WTC11 (cell line): ENCODE measurements around the gene HTR3B. TPM values are rescaled to one million over a fixed set of nuclear protein-coding genes. Genes with fewer than 3 reads are reported as not detected.
"Not testable (repeated sequence)": the region's sequence is repeated elsewhere in the genome, so short reads cannot be mapped to it uniquely, and the experiment has no call there.

ENCODE experiments used
- ATAC-seq: fragments of 200-7000 bp; cut with Tn5 transposase; 2 replicates; pipeline ENCODE4 v1.10.0; 2021; ENCODE audit warnings: mild to moderate bottlenecking, moderate library complexity
- CTCF ChIA-PET: fragments of 300-600 bp; sonication (Branson Sonifier 250); formaldehyde crosslinking; loops from one replicate; lab custom pipeline; 2021; ENCODE audit warnings: antibody characterized with exemption; lab: Charles Lee
- POLR2A ChIA-PET: fragments of 350-600 bp; sonication (Branson Sonifier 250); formaldehyde crosslinking; loops from one replicate; lab custom pipeline; 2021; ENCODE audit warnings: antibody characterized with exemption; lab: Charles Lee
- DNase-seq: peaks from one replicate; pipeline ENCODE4 v3.0.0; 2021; ENCODE audit warnings: low spot score
- H3K27ac Mint-ChIP-seq: 2 replicates; pipeline ENCODE4 v1.8.0; 2021; ENCODE audit warnings: mixed read lengths
- H3K27me3 Mint-ChIP-seq: 2 replicates; pipeline ENCODE4 v1.8.0; 2021; ENCODE audit warnings: low read depth, mild to moderate bottlenecking, moderate library complexity, mixed read lengths
- H3K36me3 Mint-ChIP-seq: 2 replicates; pipeline ENCODE4 v1.8.0; 2021; ENCODE audit warnings: mixed read lengths
- H3K4me1 Mint-ChIP-seq: 2 replicates; pipeline ENCODE4 v1.8.0; 2022; ENCODE audit warnings: mixed read lengths
- H3K4me3 Mint-ChIP-seq: 2 replicates; pipeline ENCODE4 v1.8.0; 2021; ENCODE audit warnings: mild to moderate bottlenecking, moderate library complexity, mixed read lengths
- H3K9me3 Mint-ChIP-seq: 2 replicates; pipeline ENCODE4 v1.8.0; 2021; ENCODE audit warnings: mixed read lengths
- CBFB ChIP-seq: sonication (generic); formaldehyde crosslinking; IDR thresholded peaks from 2 replicates; pipeline ENCODE4 v1.8.1; 2022; ENCODE audit warnings: mild to moderate bottlenecking, low read depth, missing genetic modification reagents
- ELF4 ChIP-seq: sonication (generic); formaldehyde crosslinking; IDR thresholded peaks from 2 replicates; pipeline ENCODE4 v1.8.1; 2022; ENCODE audit warnings: low read depth, mild to moderate bottlenecking, moderate library complexity, missing genetic modification reagents
- IRF2 ChIP-seq: sonication (generic); formaldehyde crosslinking; IDR thresholded peaks from 2 replicates; pipeline ENCODE4 v1.8.0; 2022; ENCODE audit warnings: low read depth, missing genetic modification reagents, borderline replicate concordance
- NFATC4 ChIP-seq: fragments of 250-450 bp; sonication (Bioruptor Pico); IDR thresholded peaks from 2 replicates; pipeline ENCODE4 v1.9.0; 2021; ENCODE audit warnings: mild to moderate bottlenecking
- NR1H2 ChIP-seq: sonication (generic); formaldehyde crosslinking; IDR thresholded peaks from 2 replicates; pipeline ENCODE4 v1.9.0; 2021; ENCODE audit warnings: mild to moderate bottlenecking, moderate library complexity, missing genetic modification reagents
- NR3C1 ChIP-seq: sonication (generic); formaldehyde crosslinking; conservative IDR thresholded peaks from 2 replicates; pipeline ENCODE4 v1.8.1; 2023; ENCODE audit warnings: low read depth, mild to moderate bottlenecking, missing genetic modification reagents
- RELA ChIP-seq: sonication (generic); formaldehyde crosslinking; IDR thresholded peaks from 2 replicates; pipeline ENCODE4 v1.8.1; 2022; ENCODE audit warnings: missing genetic modification reagents, mild to moderate bottlenecking, borderline replicate concordance
- RORB ChIP-seq: fragments of 250-450 bp; sonication (Bioruptor Pico); IDR thresholded peaks from 2 replicates; pipeline ENCODE4 v1.9.0; 2021; ENCODE audit warnings: mild to moderate bottlenecking
- SOX15 ChIP-seq: fragments of 250-450 bp; sonication (Bioruptor Pico); IDR thresholded peaks from 2 replicates; pipeline ENCODE4 v1.9.0; 2021; ENCODE audit warnings: mild to moderate bottlenecking
- TEAD1 ChIP-seq: sonication (generic); formaldehyde crosslinking; IDR thresholded peaks from 2 replicates; pipeline ENCODE4 v1.8.0; 2022; ENCODE audit warnings: mild to moderate bottlenecking, missing genetic modification reagents
- ZNF121 ChIP-seq: sonication (generic); formaldehyde crosslinking; IDR thresholded peaks from 2 replicates; pipeline ENCODE4 v1.8.0; 2023; ENCODE audit warnings: missing genetic modification reagents
- ZNF396 ChIP-seq: fragments of 250-450 bp; sonication (Bioruptor Pico); IDR thresholded peaks from 2 replicates; pipeline ENCODE4 v1.8.0; 2021; ENCODE audit warnings: mild to moderate bottlenecking, moderate library complexity, borderline replicate concordance
- total RNA-seq: library from RNA; stranded (reverse); gene quantifications from 3 replicates; pipeline ENCODE4 v1.2.3, GENCODE V29; 2021
- TF ChIP-seq, protein P1 (sequence below): sonication (generic); formaldehyde crosslinking; IDR thresholded peaks from 2 replicates; pipeline ENCODE4 v1.8.1; 2022; ENCODE audit warnings: mild to moderate bottlenecking, missing genetic modification reagents, moderate library complexity, borderline replicate concordance
- TF ChIP-seq, protein P2 (sequence below): sonication (generic); formaldehyde crosslinking; IDR thresholded peaks from 2 replicates; pipeline ENCODE4 v1.8.0; 2022; ENCODE audit warnings: mild to moderate bottlenecking, missing genetic modification reagents
- TF ChIP-seq, protein P3 (sequence below): sonication (generic); formaldehyde crosslinking; IDR thresholded peaks from 2 replicates; pipeline ENCODE4 v1.8.1; 2023; ENCODE audit warnings: mild to moderate bottlenecking, missing genetic modification reagents, moderate library complexity
- TF ChIP-seq, protein P4 (sequence below): fragments of 250-450 bp; sonication (Bioruptor Pico); IDR thresholded peaks from 2 replicates; pipeline ENCODE4 v1.9.0; 2021; ENCODE audit warnings: mild to moderate bottlenecking
- TF ChIP-seq, protein P5 (sequence below): sonication (generic); formaldehyde crosslinking; IDR thresholded peaks from 2 replicates; pipeline ENCODE4 v1.8.0; 2023; ENCODE audit warnings: missing genetic modification reagents, mild to moderate bottlenecking, borderline replicate concordance
- TF ChIP-seq, protein P6 (sequence below): fragments of 250-450 bp; sonication (Bioruptor Pico); conservative IDR thresholded peaks from 2 replicates; pipeline ENCODE4 v1.9.0; 2021; ENCODE audit warnings: mild to moderate bottlenecking

The HTR3B gene
- total RNA-seq, 1 experiment from 2014 or later, result not detected

DNA sequence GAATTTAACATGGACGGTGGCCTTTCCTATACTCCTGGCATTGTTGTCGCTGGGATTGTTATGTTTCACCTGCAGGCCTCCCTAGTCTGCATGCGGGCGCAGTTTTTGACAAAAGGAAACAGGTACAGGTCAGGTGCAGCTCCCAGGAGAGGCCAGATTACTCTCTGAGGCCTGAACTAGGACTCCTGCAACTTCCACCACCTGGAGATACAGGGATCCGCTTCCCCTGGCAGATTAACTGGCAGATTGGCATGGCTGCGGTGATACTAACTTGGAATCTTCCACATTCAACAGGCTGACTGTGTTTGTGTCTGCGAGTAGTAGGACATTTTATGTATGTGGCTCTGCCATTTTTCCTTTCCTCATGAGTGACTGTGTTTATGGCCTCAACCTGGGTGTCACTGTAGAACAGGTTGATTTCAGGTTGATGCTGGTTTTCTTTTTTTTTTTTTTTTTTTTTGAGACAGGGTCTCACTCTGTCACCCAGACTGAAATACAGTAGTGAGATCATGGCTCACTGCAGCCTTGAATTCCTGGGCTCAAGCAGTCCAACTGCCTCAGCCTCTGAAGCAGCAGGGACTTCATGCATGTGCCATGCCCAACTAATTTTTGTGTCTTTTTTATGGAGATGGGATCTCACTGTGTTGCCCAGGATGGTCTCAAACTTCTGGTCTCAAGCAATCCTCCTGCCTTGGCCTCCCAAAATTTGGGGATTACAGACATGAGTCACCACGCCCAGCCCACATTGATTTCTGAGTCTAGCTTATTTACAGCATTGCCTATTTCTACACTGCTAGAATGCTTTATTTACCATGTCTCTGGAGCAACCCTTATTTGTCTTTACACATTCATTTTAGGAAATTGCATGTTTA, 27.6 kb upstream of the HTR3B start:
- H3K27ac Mint-ChIP-seq, result peak overlapping the region; percentile 100
- CTCF ChIA-PET, result no interaction called here

DNA sequence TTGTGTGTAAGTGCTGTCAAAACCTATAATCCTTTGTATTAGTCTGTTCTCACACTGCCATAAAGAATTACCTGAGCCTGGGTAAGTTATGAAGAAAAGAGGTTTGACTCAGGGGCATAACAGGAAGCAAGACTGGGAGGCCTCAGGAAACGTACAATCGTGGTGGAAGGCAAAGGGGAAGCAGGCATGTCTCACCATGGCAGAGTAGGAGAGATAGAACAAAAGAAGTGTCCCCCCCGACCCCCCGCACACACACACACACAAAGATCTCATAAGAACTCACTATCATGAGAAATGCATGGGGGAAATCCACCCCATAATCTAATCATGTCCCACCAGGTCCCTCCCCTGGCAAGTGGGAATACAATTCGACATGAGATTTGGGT, 26.9 kb upstream of the HTR3B start:
- Mint-ChIP-seq H3K27me3 (peaks cover 2% of the 10 kb centered on the region; the same call in 1 of the 2 replicates), H3K9me3 (peaks cover 15% of the 10 kb centered on the region), H3K4me3 (no peak overlapping the region), H3K27ac (peak overlapping the region; percentile 11; the same call in 1 of the 2 replicates), H3K4me1 (peaks cover 29% of the 10 kb centered on the region), H3K36me3 (peaks cover 18% of the 10 kb centered on the region)
- ChIA-PET CTCF (no interaction called here), POLR2A (no interaction called here)
- ATAC-seq, result no peak
- TF ChIP-seq NFATC4 (no peak), RELA (CRISPR knock-in tag) (no peak), ZNF121 (no peak), NR3C1 (no peak), RORB (CRISPR knock-in tag) (no peak), IRF2 (CRISPR knock-in tag) (no peak), TEAD1 (CRISPR knock-in tag) (no peak), ELF4 (no peak), ZNF396 (no peak), CBFB (CRISPR knock-in tag) (no peak), NR1H2 (CRISPR knock-in tag) (no peak), SOX15 (CRISPR knock-in tag) (no peak)
- TF ChIP-seq, protein P1, sequence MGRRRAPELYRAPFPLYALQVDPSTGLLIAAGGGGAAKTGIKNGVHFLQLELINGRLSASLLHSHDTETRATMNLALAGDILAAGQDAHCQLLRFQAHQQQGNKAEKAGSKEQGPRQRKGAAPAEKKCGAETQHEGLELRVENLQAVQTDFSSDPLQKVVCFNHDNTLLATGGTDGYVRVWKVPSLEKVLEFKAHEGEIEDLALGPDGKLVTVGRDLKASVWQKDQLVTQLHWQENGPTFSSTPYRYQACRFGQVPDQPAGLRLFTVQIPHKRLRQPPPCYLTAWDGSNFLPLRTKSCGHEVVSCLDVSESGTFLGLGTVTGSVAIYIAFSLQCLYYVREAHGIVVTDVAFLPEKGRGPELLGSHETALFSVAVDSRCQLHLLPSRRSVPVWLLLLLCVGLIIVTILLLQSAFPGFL (CRISPR knock-in tag), result no peak
- TF ChIP-seq, protein P2, sequence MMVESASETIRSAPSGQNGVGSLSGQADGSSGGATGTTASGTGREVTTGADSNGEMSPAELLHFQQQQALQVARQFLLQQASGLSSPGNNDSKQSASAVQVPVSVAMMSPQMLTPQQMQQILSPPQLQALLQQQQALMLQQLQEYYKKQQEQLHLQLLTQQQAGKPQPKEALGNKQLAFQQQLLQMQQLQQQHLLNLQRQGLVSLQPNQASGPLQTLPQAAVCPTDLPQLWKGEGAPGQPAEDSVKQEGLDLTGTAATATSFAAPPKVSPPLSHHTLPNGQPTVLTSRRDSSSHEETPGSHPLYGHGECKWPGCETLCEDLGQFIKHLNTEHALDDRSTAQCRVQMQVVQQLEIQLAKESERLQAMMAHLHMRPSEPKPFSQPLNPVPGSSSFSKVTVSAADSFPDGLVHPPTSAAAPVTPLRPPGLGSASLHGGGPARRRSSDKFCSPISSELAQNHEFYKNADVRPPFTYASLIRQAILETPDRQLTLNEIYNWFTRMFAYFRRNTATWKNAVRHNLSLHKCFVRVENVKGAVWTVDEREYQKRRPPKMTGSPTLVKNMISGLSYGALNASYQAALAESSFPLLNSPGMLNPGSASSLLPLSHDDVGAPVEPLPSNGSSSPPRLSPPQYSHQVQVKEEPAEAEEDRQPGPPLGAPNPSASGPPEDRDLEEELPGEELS, result no peak
- TF ChIP-seq, protein P3, sequence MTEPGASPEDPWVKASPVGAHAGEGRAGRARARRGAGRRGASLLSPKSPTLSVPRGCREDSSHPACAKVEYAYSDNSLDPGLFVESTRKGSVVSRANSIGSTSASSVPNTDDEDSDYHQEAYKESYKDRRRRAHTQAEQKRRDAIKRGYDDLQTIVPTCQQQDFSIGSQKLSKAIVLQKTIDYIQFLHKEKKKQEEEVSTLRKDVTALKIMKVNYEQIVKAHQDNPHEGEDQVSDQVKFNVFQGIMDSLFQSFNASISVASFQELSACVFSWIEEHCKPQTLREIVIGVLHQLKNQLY, result no peak
- TF ChIP-seq, protein P4, sequence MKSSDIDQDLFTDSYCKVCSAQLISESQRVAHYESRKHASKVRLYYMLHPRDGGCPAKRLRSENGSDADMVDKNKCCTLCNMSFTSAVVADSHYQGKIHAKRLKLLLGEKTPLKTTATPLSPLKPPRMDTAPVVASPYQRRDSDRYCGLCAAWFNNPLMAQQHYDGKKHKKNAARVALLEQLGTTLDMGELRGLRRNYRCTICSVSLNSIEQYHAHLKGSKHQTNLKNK (CRISPR knock-in tag), result no peak
- TF ChIP-seq, protein P5, sequence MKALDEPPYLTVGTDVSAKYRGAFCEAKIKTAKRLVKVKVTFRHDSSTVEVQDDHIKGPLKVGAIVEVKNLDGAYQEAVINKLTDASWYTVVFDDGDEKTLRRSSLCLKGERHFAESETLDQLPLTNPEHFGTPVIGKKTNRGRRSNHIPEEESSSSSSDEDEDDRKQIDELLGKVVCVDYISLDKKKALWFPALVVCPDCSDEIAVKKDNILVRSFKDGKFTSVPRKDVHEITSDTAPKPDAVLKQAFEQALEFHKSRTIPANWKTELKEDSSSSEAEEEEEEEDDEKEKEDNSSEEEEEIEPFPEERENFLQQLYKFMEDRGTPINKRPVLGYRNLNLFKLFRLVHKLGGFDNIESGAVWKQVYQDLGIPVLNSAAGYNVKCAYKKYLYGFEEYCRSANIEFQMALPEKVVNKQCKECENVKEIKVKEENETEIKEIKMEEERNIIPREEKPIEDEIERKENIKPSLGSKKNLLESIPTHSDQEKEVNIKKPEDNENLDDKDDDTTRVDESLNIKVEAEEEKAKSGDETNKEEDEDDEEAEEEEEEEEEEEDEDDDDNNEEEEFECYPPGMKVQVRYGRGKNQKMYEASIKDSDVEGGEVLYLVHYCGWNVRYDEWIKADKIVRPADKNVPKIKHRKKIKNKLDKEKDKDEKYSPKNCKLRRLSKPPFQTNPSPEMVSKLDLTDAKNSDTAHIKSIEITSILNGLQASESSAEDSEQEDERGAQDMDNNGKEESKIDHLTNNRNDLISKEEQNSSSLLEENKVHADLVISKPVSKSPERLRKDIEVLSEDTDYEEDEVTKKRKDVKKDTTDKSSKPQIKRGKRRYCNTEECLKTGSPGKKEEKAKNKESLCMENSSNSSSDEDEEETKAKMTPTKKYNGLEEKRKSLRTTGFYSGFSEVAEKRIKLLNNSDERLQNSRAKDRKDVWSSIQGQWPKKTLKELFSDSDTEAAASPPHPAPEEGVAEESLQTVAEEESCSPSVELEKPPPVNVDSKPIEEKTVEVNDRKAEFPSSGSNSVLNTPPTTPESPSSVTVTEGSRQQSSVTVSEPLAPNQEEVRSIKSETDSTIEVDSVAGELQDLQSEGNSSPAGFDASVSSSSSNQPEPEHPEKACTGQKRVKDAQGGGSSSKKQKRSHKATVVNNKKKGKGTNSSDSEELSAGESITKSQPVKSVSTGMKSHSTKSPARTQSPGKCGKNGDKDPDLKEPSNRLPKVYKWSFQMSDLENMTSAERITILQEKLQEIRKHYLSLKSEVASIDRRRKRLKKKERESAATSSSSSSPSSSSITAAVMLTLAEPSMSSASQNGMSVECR (CRISPR knock-in tag), result no peak
- TF ChIP-seq, protein P6, sequence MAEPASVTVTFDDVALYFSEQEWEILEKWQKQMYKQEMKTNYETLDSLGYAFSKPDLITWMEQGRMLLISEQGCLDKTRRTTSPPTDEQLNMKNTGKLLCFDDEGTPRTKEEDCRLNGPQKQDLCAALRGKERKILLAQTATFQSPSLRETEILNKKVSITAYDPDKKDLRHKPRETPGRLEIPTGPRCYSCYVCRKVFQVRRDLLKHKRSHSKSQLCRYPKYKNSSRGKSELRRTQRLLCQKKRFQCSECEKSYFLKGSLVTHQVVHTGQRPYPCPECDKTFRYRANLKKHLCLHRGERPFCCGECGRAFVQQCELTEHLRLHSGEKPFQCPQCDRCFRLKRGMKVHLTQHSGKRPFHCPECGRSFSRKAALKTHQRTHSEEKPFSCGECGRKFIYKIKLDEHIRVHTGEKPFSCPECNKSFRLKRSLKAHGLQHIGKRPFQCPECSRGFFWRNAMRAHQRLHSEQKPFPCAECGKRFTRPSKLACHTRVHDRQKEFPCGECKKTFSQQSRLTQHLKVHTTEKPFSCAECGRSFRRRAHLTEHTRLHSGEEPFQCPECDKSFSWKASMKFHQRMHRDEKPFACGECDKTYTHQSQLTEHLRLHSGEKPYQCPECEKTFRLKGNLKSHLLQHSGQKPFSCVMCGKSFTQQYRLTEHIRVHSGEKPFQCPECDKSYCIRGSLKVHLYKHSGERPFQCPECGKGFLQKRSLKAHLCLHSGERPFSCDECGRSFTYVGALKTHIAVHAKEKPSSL (CRISPR knock-in tag), result no peak
- DNase-seq, result no peak

More for the DNA sequence above, 27.6 kb upstream of the HTR3B start:
- Mint-ChIP-seq H3K4me1 (peaks cover 36% of the 10 kb centered on the region), H3K36me3 (peaks cover 24% of the 10 kb centered on the region)
- TF ChIP-seq NFATC4, result no peak
- TF ChIP-seq ZNF121, result 0 out of 2 replicates have a peak, but pooled peaks have one; percentile 30
- TF ChIP-seq, all 79 proteins: peak for 1
- H3K9me3 Mint-ChIP-seq, result peaks cover 15% of the 10 kb centered on the region
- POLR2A ChIA-PET, result no interaction called here
- peak overlapping the region; percentile 84 for H3K4me3 Mint-ChIP-seq
- H3K27me3 Mint-ChIP-seq, result peaks cover 2% of the 10 kb centered on the region; the same call in 1 of the 2 replicates
- ATAC-seq (no peak), DNase-seq (no peak)

DNA sequence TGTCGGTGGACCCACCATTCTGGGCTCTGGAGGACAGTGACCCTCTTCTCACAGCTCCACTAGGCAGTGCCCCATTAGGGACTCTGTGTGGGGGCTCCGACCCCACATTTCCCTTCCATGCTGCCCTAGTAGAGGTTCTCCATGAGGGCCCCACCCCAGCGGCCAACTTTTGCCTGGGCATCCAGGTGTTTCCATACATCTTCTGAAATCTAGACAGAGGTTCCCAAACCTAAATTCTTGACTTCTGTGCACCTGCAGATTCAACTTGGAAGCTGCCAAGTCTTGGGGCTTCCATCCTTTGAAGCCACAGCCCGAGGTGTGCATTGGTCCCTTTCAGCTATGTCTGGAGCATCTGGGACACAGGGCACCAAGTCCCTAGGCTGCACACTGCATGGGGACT, 25.1 kb upstream of the HTR3B start:
- H3K27me3 Mint-ChIP-seq, CTCF ChIA-PET: not testable (repeated sequence)

More for the DNA sequence above, 25.1 kb upstream of the HTR3B start:
- Mint-ChIP-seq H3K9me3 (peaks cover 15% of the 10 kb centered on the region), H3K4me1 (peaks cover 22% of the 10 kb centered on the region), H3K36me3 (peaks cover 10% of the 10 kb centered on the region)
- ATAC-seq, DNase-seq, H3K27ac Mint-ChIP-seq, H3K4me3 Mint-ChIP-seq, POLR2A ChIA-PET: not testable (repeated sequence)
